CD4-positive, alpha-beta T cell treated with Interleukin-10 for 1 hour (primary cell): ENCODE data around the gene KRTDAP.

ENCODE experiments used
- DNase-seq: peaks from one replicate; pipeline ENCODE4 v3.0.0-alpha.2; 2020

The KRTDAP gene

GRCh38 chr19:35449359-35450043 is 40.8 kb downstream of the KRTDAP start:
- DNase-seq = no peak

GRCh38 chr19:35447606-35448469 is 42.4 kb downstream of the KRTDAP start, which contains the start of gene FFAR2:
FFAR2 (plus strand) TSS chr19:35448257; CDS start chr19:35449715, 1,458 bp downstream.
- DNase-seq = no peak

GRCh38 chr19:35445826-35446593 is 44.3 kb downstream of the KRTDAP start:
- DNase-seq = peak; percentile 56

GRCh38 chr19:35444735-35445134 is 45.5 kb downstream of the KRTDAP start:
- no peak for DNase-seq

- DNase-seq = no peak
Measured at GRCh38 chr19:35442091-35442490, 48.2 kb downstream of the KRTDAP start.

- no peak for DNase-seq
Measured at GRCh38 chr19:35439921-35440320, 50.3 kb downstream of the KRTDAP start.

GRCh38 chr19:35438527-35438926 is 51.7 kb downstream of the KRTDAP start:
- no peak for DNase-seq

- DNase-seq = no peak
Measured at GRCh38 chr19:35438096-35438495, 52.2 kb downstream of the KRTDAP start.

- no peak for DNase-seq
Measured at GRCh38 chr19:35437406-35437951, 52.8 kb downstream of the KRTDAP start.
